ENCODE results near the gene SATB2.

The SATB2 gene

DNA sequence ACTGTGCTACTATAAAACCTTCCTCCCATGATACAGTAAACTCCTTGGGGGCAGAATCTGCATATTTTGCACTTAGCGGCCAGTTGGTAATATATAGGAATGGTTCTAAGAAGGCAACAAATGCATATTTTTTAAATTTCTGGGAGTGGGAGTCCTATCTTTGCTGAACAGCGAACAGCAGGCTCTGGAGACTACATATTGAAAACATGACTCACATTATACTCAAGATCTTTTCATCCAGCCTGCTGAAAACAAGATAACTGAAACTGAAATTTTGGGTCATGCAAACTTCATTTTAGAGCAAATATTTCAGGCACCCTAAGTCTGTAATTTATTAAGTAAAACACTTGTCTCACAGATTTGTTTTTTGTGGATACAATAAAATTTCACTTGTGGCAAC, 122.2 kb downstream of the SATB2 start:
- TF ChIP-seq CSRNP3 (CRISPR knock-in tag; IDR thresholded peaks at IDR 0.05) (no peak), RARB (CRISPR knock-in tag; IDR thresholded peaks at IDR 0.05) (no peak), OSR1 (CRISPR knock-in tag; IDR thresholded peaks at IDR 0.05) (no peak), BACH2 (CRISPR knock-in tag; IDR thresholded peaks at IDR 0.05; ENCODE audit: borderline replicate concordance) (no peak), CREB5 (CRISPR knock-in tag; IDR thresholded peaks at IDR 0.05; ENCODE audit: low read depth) (no peak), ZNF565 (CRISPR knock-in tag; conservative IDR thresholded peaks at IDR 0.05; ENCODE audit: low read depth) (no peak), ARNTL (CRISPR knock-in tag; IDR thresholded peaks at IDR 0.05; ENCODE audit: borderline replicate concordance, low read depth) (no peak), TOX (CRISPR knock-in tag; IDR thresholded peaks at IDR 0.05; ENCODE audit: borderline replicate concordance) (no peak)
- no peak for ATAC-seq

- no peak for TF ChIP-seq ZNF70 (CRISPR knock-in tag; IDR thresholded peaks at IDR 0.05)
- TF ChIP-seq ESRRG (CRISPR knock-in tag; IDR thresholded peaks at IDR 0.05) = no peak
- TF ChIP-seq PPARA (CRISPR knock-in tag; IDR thresholded peaks at IDR 0.05; ENCODE audit: borderline replicate concordance) = no peak
- no peak for TF ChIP-seq ZC3H10 (CRISPR knock-in tag; IDR thresholded peaks at IDR 0.05)
- TF ChIP-seq RARB (CRISPR knock-in tag; IDR thresholded peaks at IDR 0.05) = no peak
- no peak for TF ChIP-seq CSRNP3 (CRISPR knock-in tag; IDR thresholded peaks at IDR 0.05)
- TF ChIP-seq ARNTL (CRISPR knock-in tag; IDR thresholded peaks at IDR 0.05; ENCODE audit: borderline replicate concordance, low read depth) = no peak
- no peak for TF ChIP-seq CREB5 (CRISPR knock-in tag; IDR thresholded peaks at IDR 0.05; ENCODE audit: low read depth)
- TF ChIP-seq TOX (CRISPR knock-in tag; IDR thresholded peaks at IDR 0.05; ENCODE audit: borderline replicate concordance) = no peak
- no peak for TF ChIP-seq CSDC2 (CRISPR knock-in tag; IDR thresholded peaks at IDR 0.05)
- no peak for TF ChIP-seq GLIS3 (CRISPR knock-in tag; IDR thresholded peaks at IDR 0.05)
- TF ChIP-seq POU6F1 (CRISPR knock-in tag; IDR thresholded peaks at IDR 0.05; ENCODE audit: borderline replicate concordance, low read depth) = no peak
- TF ChIP-seq, protein P1, sequence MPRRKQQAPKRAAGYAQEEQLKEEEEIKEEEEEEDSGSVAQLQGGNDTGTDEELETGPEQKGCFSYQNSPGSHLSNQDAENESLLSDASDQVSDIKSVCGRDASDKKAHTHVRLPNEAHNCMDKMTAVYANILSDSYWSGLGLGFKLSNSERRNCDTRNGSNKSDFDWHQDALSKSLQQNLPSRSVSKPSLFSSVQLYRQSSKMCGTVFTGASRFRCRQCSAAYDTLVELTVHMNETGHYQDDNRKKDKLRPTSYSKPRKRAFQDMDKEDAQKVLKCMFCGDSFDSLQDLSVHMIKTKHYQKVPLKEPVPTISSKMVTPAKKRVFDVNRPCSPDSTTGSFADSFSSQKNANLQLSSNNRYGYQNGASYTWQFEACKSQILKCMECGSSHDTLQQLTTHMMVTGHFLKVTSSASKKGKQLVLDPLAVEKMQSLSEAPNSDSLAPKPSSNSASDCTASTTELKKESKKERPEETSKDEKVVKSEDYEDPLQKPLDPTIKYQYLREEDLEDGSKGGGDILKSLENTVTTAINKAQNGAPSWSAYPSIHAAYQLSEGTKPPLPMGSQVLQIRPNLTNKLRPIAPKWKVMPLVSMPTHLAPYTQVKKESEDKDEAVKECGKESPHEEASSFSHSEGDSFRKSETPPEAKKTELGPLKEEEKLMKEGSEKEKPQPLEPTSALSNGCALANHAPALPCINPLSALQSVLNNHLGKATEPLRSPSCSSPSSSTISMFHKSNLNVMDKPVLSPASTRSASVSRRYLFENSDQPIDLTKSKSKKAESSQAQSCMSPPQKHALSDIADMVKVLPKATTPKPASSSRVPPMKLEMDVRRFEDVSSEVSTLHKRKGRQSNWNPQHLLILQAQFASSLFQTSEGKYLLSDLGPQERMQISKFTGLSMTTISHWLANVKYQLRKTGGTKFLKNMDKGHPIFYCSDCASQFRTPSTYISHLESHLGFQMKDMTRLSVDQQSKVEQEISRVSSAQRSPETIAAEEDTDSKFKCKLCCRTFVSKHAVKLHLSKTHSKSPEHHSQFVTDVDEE (CRISPR knock-in tag; IDR thresholded peaks at IDR 0.05) = no peak
- TF ChIP-seq ZFP30 (CRISPR knock-in tag; IDR thresholded peaks at IDR 0.05) = no peak
- no peak for TF ChIP-seq ZNF565 (CRISPR knock-in tag; conservative IDR thresholded peaks at IDR 0.05; ENCODE audit: low read depth)
- TF ChIP-seq ZFP3 (CRISPR knock-in tag; IDR thresholded peaks at IDR 0.05) = no peak
- no peak for TF ChIP-seq ISL1 (CRISPR knock-in tag; IDR thresholded peaks at IDR 0.05)
- ATAC-seq = no peak
These were observed 128.3 kb downstream of the SATB2 start for GRCh38 chr2:199329466-199329865.

DNA sequence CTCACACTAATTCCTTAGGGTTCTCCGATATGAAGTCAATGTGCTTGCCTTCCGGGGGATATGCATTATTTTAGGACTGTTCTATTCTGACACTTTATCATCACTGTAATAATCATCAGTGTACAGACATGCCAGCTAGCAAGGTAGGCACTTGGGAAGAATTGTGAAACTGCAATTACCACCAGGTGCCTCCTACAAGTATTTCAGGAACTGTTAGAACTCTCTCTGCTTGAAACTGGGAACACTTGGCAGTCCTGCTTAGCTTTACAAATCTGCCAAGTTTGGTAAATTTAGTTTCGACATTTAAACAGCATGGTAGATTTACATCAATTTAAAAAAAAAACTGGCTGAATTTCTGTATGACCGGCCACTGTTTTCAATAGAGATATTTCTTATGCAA, 128.7 kb downstream of the SATB2 start:
- TF ChIP-seq PPARA (CRISPR knock-in tag; IDR thresholded peaks at IDR 0.05; ENCODE audit: borderline replicate concordance) = no peak
- ATAC-seq = no peak

Measured in SK-N-SH treated with all-trans-retinoic acid at 6 μM for 48 hours (cell line).